H1 (cell line): Measurements from ENCODE around the gene SEC61A1. TPM values are rescaled to one million over a fixed set of nuclear protein-coding genes. Genes with fewer than 3 reads are reported as not detected.

ENCODE experiments used
- CTCF ChIA-PET: fragments of 300-600 bp; sonication (Branson Sonifier 250); formaldehyde crosslinking; loops from one replicate; lab custom pipeline; 2021; ENCODE audit not compliant: partially characterized antibody; lab: Charles Lee
- POLR2A ChIA-PET: fragments of 300-600 bp; sonication (Branson Sonifier 250); formaldehyde crosslinking; loops from one replicate; lab custom pipeline; 2021; ENCODE audit warnings: inconsistent platforms; ENCODE audit not compliant: partially characterized antibody; lab: Charles Lee
- DNase-seq, 2 experiments: peaks; one replicate each; pipeline versions ENCODE4 v3.0.0 to v3.0.0-alpha.2; 2010 to 2022; ENCODE audit warnings: low spot score in 2 of 2, low read depth in 1 of 2, mixed read lengths in 1 of 2
- FAIRE-seq: peaks from 2 replicates; lab custom pipeline; 2011; peaks lifted over from hg19 to GRCh38; lab: Jason Lieb, UNC
- H2AFZ ChIP-seq: 2 replicates; pipeline ENCODE4 v1.8.1; 2012; ENCODE audit warnings: low read length, inconsistent platforms
- H2AK5ac ChIP-seq: 2 replicates; pipeline ENCODE4 v1.6.1; 2013; ENCODE audit warnings: low read depth, low read length
- H2BK120ac ChIP-seq: replicated peaks from 2 replicates; pipeline ENCODE3; 2013; ENCODE audit warnings: low read depth, low read length, inconsistent platforms
- H2BK12ac ChIP-seq: 2 replicates; pipeline ENCODE4 v1.6.1; 2013; ENCODE audit warnings: low read depth, low read length
- H2BK15ac ChIP-seq: 2 replicates; pipeline ENCODE4 v1.6.1; 2013; ENCODE audit warnings: low read length
- H2BK20ac ChIP-seq: 2 replicates; pipeline ENCODE4 v1.6.1; 2013; ENCODE audit warnings: low read length
- H2BK5ac ChIP-seq: 2 replicates; pipeline ENCODE4 v1.6.1; 2013; ENCODE audit warnings: low read depth, low read length
- H3K14ac ChIP-seq: 2 replicates; pipeline ENCODE4 v1.6.1; 2013; ENCODE audit warnings: inconsistent platforms; ENCODE audit not compliant: insufficient read length
- H3K18ac ChIP-seq: 2 replicates; pipeline ENCODE4 v1.6.1; 2013; ENCODE audit warnings: low read length; ENCODE audit errors: extremely low read depth
- H3K23ac ChIP-seq: 2 replicates; pipeline ENCODE4 v1.6.1; 2013; ENCODE audit warnings: inconsistent platforms; ENCODE audit not compliant: insufficient read length
- H3K23me2 ChIP-seq: 2 replicates; pipeline ENCODE4 v1.6.1; 2013; ENCODE audit warnings: low read depth, low read length
- H3K27ac ChIP-seq: 2 replicates; pipeline ENCODE4 v1.6.1; 2011; ENCODE audit warnings: low read depth, low read length, inconsistent platforms
- H3K27me3 ChIP-seq, 4 experiments: replicated peaks in 1 of 4; 1 replicate in 1 of 4; 2 replicates in 3 of 4; pipeline versions ENCODE4 v1.6.1 to v1.8.1; 2011 to 2013; ENCODE audit warnings: low read length in 3 of 4, mild to moderate bottlenecking in 3 of 4, inconsistent platforms in 2 of 4, mixed read lengths in 2 of 4, moderate library complexity in 1 of 4; ENCODE audit not compliant: control insufficient read depth in 3 of 4, insufficient read depth in 3 of 4; ENCODE audit errors: extremely low read depth in 1 of 4
- H3K36me3 ChIP-seq, 4 experiments: 2 replicates each; pipeline versions ENCODE4 v1.6.1 to v1.8.1; 2011 to 2013; ENCODE audit warnings: mild to moderate bottlenecking in 4 of 4, low read length in 3 of 4, moderate library complexity in 2 of 4, control low read depth in 1 of 4, inconsistent platforms in 1 of 4; ENCODE audit not compliant: insufficient read depth in 4 of 4, control insufficient read depth in 2 of 4
- H3K4ac ChIP-seq: replicated peaks from 2 replicates; pipeline ENCODE3; 2013; ENCODE audit warnings: low read length, low read depth, mixed read lengths, inconsistent platforms; ENCODE audit not compliant: insufficient read length
- H3K4me1 ChIP-seq, 4 experiments: replicated peaks in 1 of 4; 1 replicate in 1 of 4; 2 replicates in 3 of 4; pipeline versions ENCODE4 v1.6.1 to v1.8.1; 2011 to 2013; ENCODE audit warnings: low read length in 3 of 4, inconsistent platforms in 2 of 4, mixed read lengths in 1 of 4; ENCODE audit not compliant: insufficient read depth in 4 of 4, control insufficient read depth in 3 of 4
- H3K4me2 ChIP-seq, 2 experiments: 2 replicates each; pipeline versions ENCODE4 v1.6.1 to v1.8.1; 2011 to 2013; ENCODE audit warnings: low read depth in 2 of 2, low read length in 2 of 2, control low read depth in 1 of 2, inconsistent platforms in 1 of 2, mild to moderate bottlenecking in 1 of 2; ENCODE audit not compliant: insufficient read depth in 1 of 2
- H3K4me3 ChIP-seq, 4 experiments: fragments of 200-600, 300-600 bp in 1 of 4; sonication (generic), shearing (Covaris generic), sonication (Bioruptor Twin) in 1 of 4; 2 replicates each; pipeline versions ENCODE4 v1.5.1 to v1.8.1; 2011 to 2016; ENCODE audit warnings: low read length in 4 of 4, low read depth in 3 of 4, control low read depth in 2 of 4, inconsistent platforms in 2 of 4, mild to moderate bottlenecking in 2 of 4, mixed read lengths in 1 of 4, moderate library complexity in 1 of 4; ENCODE audit not compliant: insufficient read depth in 2 of 4; ENCODE audit errors: extremely low read depth in 1 of 4
- H3K56ac ChIP-seq: replicated peaks from 2 replicates; pipeline ENCODE3; 2013; ENCODE audit warnings: low read depth, mild to moderate bottlenecking, mixed read lengths, low read length, inconsistent platforms; ENCODE audit not compliant: insufficient read length
- H3K79me1 ChIP-seq: 2 replicates; pipeline ENCODE4 v1.6.1; 2013; ENCODE audit warnings: low read depth, low read length, control low read depth
- H3K79me2 ChIP-seq, 2 experiments: 2 replicates each; pipeline versions ENCODE4 v1.6.1 to v1.8.1; 2012 to 2013; ENCODE audit warnings: low read length in 2 of 2, mild to moderate bottlenecking in 2 of 2, inconsistent platforms in 1 of 2; ENCODE audit not compliant: insufficient read depth in 2 of 2, control insufficient read depth in 1 of 2
- H3K9ac ChIP-seq, 4 experiments: replicated peaks in 1 of 4; 1 replicate in 1 of 4; 2 replicates in 3 of 4; pipeline versions ENCODE4 v1.6.1 to v1.8.1; 2011 to 2013; ENCODE audit warnings: low read depth in 3 of 4, low read length in 3 of 4, control low read depth in 2 of 4, mild to moderate bottlenecking in 2 of 4, moderate library complexity in 2 of 4, inconsistent platforms in 1 of 4; ENCODE audit errors: extremely low read depth in 1 of 4
- H3K9me3 ChIP-seq, 2 experiments: 2 replicates each; pipeline versions ENCODE4 v1.6.1 to v1.8.1; 2012 to 2013; ENCODE audit warnings: mild to moderate bottlenecking in 2 of 2, moderate library complexity in 2 of 2, control low read depth in 1 of 2, inconsistent platforms in 1 of 2, low read depth in 1 of 2, low read length in 1 of 2, mixed read lengths in 1 of 2; ENCODE audit not compliant: insufficient read depth in 2 of 2
- H4K20me1 ChIP-seq, 2 experiments: replicated peaks in 1 of 2; 2 replicates each; pipeline versions ENCODE3 to v1.8.1; 2011 to 2013; ENCODE audit warnings: inconsistent platforms in 2 of 2, low read length in 2 of 2, mild to moderate bottlenecking in 1 of 2; ENCODE audit not compliant: insufficient read depth in 2 of 2, control insufficient read depth in 1 of 2
- H4K5ac ChIP-seq: 2 replicates; pipeline ENCODE4 v1.6.1; 2013; ENCODE audit warnings: low read length, low read depth, mixed read lengths, inconsistent platforms; ENCODE audit not compliant: insufficient read length
- H4K8ac ChIP-seq: 2 replicates; pipeline ENCODE4 v1.8.0; 2013; ENCODE audit warnings: mild to moderate bottlenecking, moderate library complexity, low read length, inconsistent platforms; ENCODE audit not compliant: insufficient read depth; ENCODE audit errors: extremely low read depth
- H4K91ac ChIP-seq: replicated peaks from 2 replicates; pipeline ENCODE3; 2013; ENCODE audit warnings: low read length, mixed read lengths, inconsistent platforms; ENCODE audit not compliant: insufficient read length
- CTBP2 ChIP-seq: IDR thresholded peaks from 2 replicates; pipeline ENCODE4 v1.7.0; 2011; ENCODE audit warnings: borderline replicate concordance, mild to moderate bottlenecking, moderate library complexity, mixed read lengths, low read length; ENCODE audit not compliant: insufficient read depth, insufficient read length
- EZH2 ChIP-seq: fragments of 200-600 bp; sonication (generic); IDR thresholded peaks from 2 replicates; pipeline ENCODE4 v1.7.1; 2012; ENCODE audit warnings: low read depth, mild to moderate bottlenecking, moderate library complexity, low read length, inconsistent platforms; ENCODE audit not compliant: severe bottlenecking
- MAFK ChIP-seq: IDR thresholded peaks from 2 replicates; pipeline ENCODE4 v1.6.1; 2012; ENCODE audit warnings: low read depth, mild to moderate bottlenecking, improper control_type of control experiment, low read length
- TAF1 ChIP-seq: IDR thresholded peaks from 2 replicates; pipeline ENCODE4 v1.6.1; 2011; ENCODE audit warnings: mild to moderate bottlenecking, low read depth, low read length
- WGBS, 2 experiments: shearing (Covaris generic) in 1 of 2; methylation state at CpG; one replicate each; pipeline versions ENCODE4 v1.1.6 to v1.1.7; 2013 to 2015; ENCODE audit warnings: low lambda C conversion rate in 2 of 2, mixed read lengths in 2 of 2, inconsistent platforms in 1 of 2, low coverage in 1 of 2, missing lambda C conversion rate in 1 of 2; ENCODE audit not compliant: insufficient replicate concordance in 2 of 2, insufficient coverage in 1 of 2, insufficient read length in 1 of 2; ENCODE audit errors: extremely low coverage in 1 of 2, missing lambda C conversion rate in 1 of 2; 5-methylcytosine and 5-hydroxymethylcytosine counted together
- polyA plus RNA-seq, 7 experiments: library from polyadenylated mRNA; depleted of rRNA in 3 of 7; stranded (reverse) in 5 of 7; unstranded in 2 of 7; fragments of >200 nt in 5 of 7; fragments of 200-250 nt in 2 of 7; gene quantifications; 1 replicate in 5 of 7; 2 replicates in 1 of 7; 4 replicates in 1 of 7; pipeline versions ENCODE4 v1.2.1 to v1.2.3, GENCODE V29; 2011 to 2013; ENCODE audit warnings: missing spikeins in 2 of 7, mixed read lengths in 2 of 7
- total RNA-seq: library from RNA; stranded (reverse); fragmentation: NEBNext Ultra II Directional; extraction: Animal tissue kit (Norgen Biotek cat#: 25700); gene quantifications from 2 replicates; pipeline ENCODE4 v1.2.1, GENCODE V29; 2021

Gene SEC61A1
- total and polyA plus RNA-seq, 2 of the 8 experiments (the other 6 are each of a cell fraction or from before 2014, with no cell fraction given): 133 to 165 TPM

DNA sequence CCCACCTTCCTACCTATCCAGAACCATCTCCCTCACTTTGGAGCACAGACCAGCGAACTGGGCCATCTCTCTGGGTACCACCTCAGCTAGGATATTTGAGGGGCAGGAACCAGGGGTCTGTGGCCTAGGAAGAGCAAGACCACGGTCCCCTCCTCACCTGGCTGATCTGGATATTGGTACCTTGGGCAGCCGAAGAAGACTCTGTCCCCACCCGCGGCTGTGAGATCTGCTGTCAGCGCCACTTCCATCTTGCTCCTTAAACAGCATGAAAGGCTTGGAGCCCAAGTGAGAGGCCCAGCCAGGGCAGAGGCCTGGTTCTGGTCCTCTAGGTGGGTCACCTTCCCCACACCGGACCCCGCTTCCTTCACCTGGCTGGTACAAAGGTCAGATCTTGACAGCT, 26.6 kb downstream of the SEC61A1 start:
- Histone ChIP-seq H3K79me2 (no peaks in the 10 kb centered on the region), H2BK20ac (no peak overlapping the region), H2AFZ (no peak overlapping the region), H3K27ac (no peak overlapping the region), H4K91ac (no peak overlapping the region), H3K27me3 (peaks cover 0 to 9% (median 4%) of the 10 kb centered on the region in 4 experiments; a peak in 5 of 7 replicates), H2BK120ac (no peak overlapping the region), H2BK15ac (no peak overlapping the region), H2BK5ac (no peak overlapping the region), H3K18ac (no peak overlapping the region), H3K79me1 (no peaks in the 10 kb centered on the region; the same call in 1 of the 2 replicates)
- no peak for FAIRE-seq
- TF ChIP-seq MAFK (no peak), CTBP2 (no peak), TAF1 (no peak), EZH2 (no peak)
- TF ChIP-seq, all 59 proteins: peak for 0
- no peak overlapping the region for H3K56ac ChIP-seq
- H3K4me3 ChIP-seq: no peak overlapping the region
- WGBS, 2 experiments: 94% methylated on average over 7 of the region's 8 CpGs; no CpG with 5 or more reads in 1 of the 2 experiments
- H3K23ac ChIP-seq: no peak overlapping the region
- ChIA-PET POLR2A (interaction anchor here (0.7 to 1.7 kb wide), 3 partner anchors 10 to 45 kb away, joined by 3 to 8 read pairs (median 3); partner anchors contain the start of gene RUVBL1), CTCF (interaction anchor here (0.9 to 2.2 kb wide), 5 partner anchors 11 to 360 kb away, joined by 3 to 11 read pairs (median 8); no protein-coding TSS in a partner anchor)
- H2BK12ac ChIP-seq: no peak overlapping the region
- no peaks in the 10 kb centered on the region for H3K9me3 ChIP-seq
- H3K4me1 ChIP-seq: peaks cover 5 to 22% (median 14%) of the 10 kb centered on the region in 4 experiments
- H4K8ac ChIP-seq: no peak overlapping the region
- H4K5ac ChIP-seq: no peak overlapping the region
- H2AK5ac ChIP-seq: no peak overlapping the region
- H4K20me1 ChIP-seq: peaks cover 18 to 31% of the 10 kb centered on the region in 2 experiments
- H3K9ac ChIP-seq: no peak overlapping the region
- H3K36me3 ChIP-seq: peaks cover 5 to 45% (median 24%) of the 10 kb centered on the region in 4 experiments; a peak in 7 of 8 replicates
- H3K14ac ChIP-seq: no peak overlapping the region
- no peak overlapping the region for H3K4me2 ChIP-seq
- no peak overlapping the region for H3K4ac ChIP-seq
- peaks cover 9% of the 10 kb centered on the region; the same call in 1 of the 2 replicates for H3K23me2 ChIP-seq
- DNase-seq: no peak
